Osteoblast (primary cell): ENCODE measurements around the gene PIGN. TPM values are rescaled to one million over a fixed set of nuclear protein-coding genes. Genes with fewer than 3 reads are reported as not detected.
A peak's percentile ranks its signal among the peaks of the same experiment; 100 is the strongest.

ENCODE experiments used
- DNase-seq: peaks from one replicate; pipeline ENCODE4 v3.0.0; 2011; ENCODE audit warnings: low spot score, mixed read lengths; ENCODE audit not compliant: insufficient read length; ENCODE audit errors: missing footprints
- H2AFZ ChIP-seq: 2 replicates; pipeline ENCODE4 v1.6.0; 2011; ENCODE audit warnings: mild to moderate bottlenecking, low read length
- H3K27ac ChIP-seq: 2 replicates; pipeline ENCODE4 v1.5.1; 2011; ENCODE audit warnings: mild to moderate bottlenecking, low read depth, low read length, moderate library complexity
- H3K27me3 ChIP-seq: 2 replicates; pipeline ENCODE4 v1.6.0; 2012; ENCODE audit warnings: mild to moderate bottlenecking, control low read depth, inconsistent platforms, low read length, moderate library complexity; ENCODE audit not compliant: insufficient read depth
- H3K36me3 ChIP-seq: 2 replicates; pipeline ENCODE4 v1.5.1; 2011; ENCODE audit warnings: mild to moderate bottlenecking, low read length, control low read depth, moderate library complexity; ENCODE audit not compliant: insufficient read depth
- H3K4me1 ChIP-seq: 2 replicates; pipeline ENCODE4 v1.5.1; 2011; ENCODE audit warnings: mild to moderate bottlenecking, low read length, control low read depth, moderate library complexity; ENCODE audit not compliant: insufficient read depth
- H3K4me2 ChIP-seq: 2 replicates; pipeline ENCODE4 v1.6.0; 2011; ENCODE audit warnings: mild to moderate bottlenecking, low read length; ENCODE audit not compliant: insufficient read depth
- H3K4me3 ChIP-seq: fragments of 200-600 bp; sonication (generic); 3 replicates; pipeline ENCODE4 v1.5.1; 2012; ENCODE audit warnings: mild to moderate bottlenecking, low read length, inconsistent platforms; ENCODE audit not compliant: insufficient read depth
- H3K79me2 ChIP-seq: 2 replicates; pipeline ENCODE4 v1.6.0; 2012; ENCODE audit warnings: mild to moderate bottlenecking, low read length, control low read depth, inconsistent platforms; ENCODE audit not compliant: insufficient read depth
- H3K9me3 ChIP-seq: 2 replicates; pipeline ENCODE4 v1.5.1; 2011; ENCODE audit warnings: low read depth, low read length, control low read depth
- H4K20me1 ChIP-seq: 2 replicates; pipeline ENCODE4 v1.6.0; 2012; ENCODE audit warnings: mild to moderate bottlenecking, low read length, control low read depth; ENCODE audit not compliant: insufficient read depth
- total RNA-seq: library from RNA; depleted of rRNA; stranded (reverse); fragments of >200 nt; gene quantifications from 2 replicates; pipeline ENCODE4 v1.2.3, GENCODE V29; 2012
- TF ChIP-seq, protein P1 (sequence below): IDR thresholded peaks from 2 replicates; pipeline ENCODE4 v1.5.1; 2011; ENCODE audit warnings: mild to moderate bottlenecking, low read depth, low read length, moderate library complexity; ENCODE audit errors: extremely low read depth

PIGN gene
- total RNA-seq, 1 donor: 44.2 TPM

- DNase-seq: no peak
- Histone ChIP-seq H3K9me3 (no peaks in the 10 kb centered on the region), H3K36me3 (no peaks in the 10 kb centered on the region), H3K4me1 (peaks cover 41% of the 10 kb centered on the region), H2AFZ (no peak overlapping the region), H3K27ac (peak overlapping the region; percentile 89), H4K20me1 (no peaks in the 10 kb centered on the region), H3K4me2 (peak overlapping the region; percentile 67), H3K4me3 (no peak overlapping the region), H3K27me3 (no peaks in the 10 kb centered on the region), H3K79me2 (no peaks in the 10 kb centered on the region)
- TF ChIP-seq, protein P1, sequence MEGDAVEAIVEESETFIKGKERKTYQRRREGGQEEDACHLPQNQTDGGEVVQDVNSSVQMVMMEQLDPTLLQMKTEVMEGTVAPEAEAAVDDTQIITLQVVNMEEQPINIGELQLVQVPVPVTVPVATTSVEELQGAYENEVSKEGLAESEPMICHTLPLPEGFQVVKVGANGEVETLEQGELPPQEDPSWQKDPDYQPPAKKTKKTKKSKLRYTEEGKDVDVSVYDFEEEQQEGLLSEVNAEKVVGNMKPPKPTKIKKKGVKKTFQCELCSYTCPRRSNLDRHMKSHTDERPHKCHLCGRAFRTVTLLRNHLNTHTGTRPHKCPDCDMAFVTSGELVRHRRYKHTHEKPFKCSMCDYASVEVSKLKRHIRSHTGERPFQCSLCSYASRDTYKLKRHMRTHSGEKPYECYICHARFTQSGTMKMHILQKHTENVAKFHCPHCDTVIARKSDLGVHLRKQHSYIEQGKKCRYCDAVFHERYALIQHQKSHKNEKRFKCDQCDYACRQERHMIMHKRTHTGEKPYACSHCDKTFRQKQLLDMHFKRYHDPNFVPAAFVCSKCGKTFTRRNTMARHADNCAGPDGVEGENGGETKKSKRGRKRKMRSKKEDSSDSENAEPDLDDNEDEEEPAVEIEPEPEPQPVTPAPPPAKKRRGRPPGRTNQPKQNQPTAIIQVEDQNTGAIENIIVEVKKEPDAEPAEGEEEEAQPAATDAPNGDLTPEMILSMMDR: no peak
These were observed 193.0 kb downstream of the PIGN start for GRCh38 chr18:61993831-61994230.

DNA sequence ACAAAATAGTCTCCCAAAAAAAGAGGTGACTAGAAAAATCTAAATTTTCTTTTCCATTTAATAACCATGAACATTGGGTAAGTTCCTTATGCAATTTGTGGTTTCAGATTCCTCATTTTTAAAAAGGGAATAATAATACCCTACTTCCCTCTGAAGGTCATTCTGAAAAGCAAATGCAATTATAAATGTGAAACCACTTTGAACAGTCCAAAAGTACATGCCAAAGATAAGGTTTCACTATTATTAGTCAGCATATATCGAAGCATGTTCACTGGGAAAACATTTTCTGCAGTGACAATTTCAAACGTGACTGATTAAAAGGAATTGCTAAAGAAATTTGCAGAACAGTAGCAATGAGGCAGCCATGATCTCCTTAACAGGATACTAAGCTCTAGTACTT lies 193.9 kb downstream of the PIGN start:
- H3K4me3 ChIP-seq: no peak overlapping the region
- H3K27me3 ChIP-seq: no peaks in the 10 kb centered on the region
- no peak overlapping the region for H2AFZ ChIP-seq
- H3K4me2 ChIP-seq: peak overlapping the region; percentile 67
- H3K36me3 ChIP-seq: no peaks in the 10 kb centered on the region
- H3K9me3 ChIP-seq: no peaks in the 10 kb centered on the region
- no peaks in the 10 kb centered on the region for H3K79me2 ChIP-seq
- H3K4me1 ChIP-seq: peaks cover 32% of the 10 kb centered on the region
- H3K27ac ChIP-seq: peak overlapping the region; percentile 89
- no peaks in the 10 kb centered on the region for H4K20me1 ChIP-seq
- TF ChIP-seq, protein P1: no peak
- no peak for DNase-seq

GRCh38 chr18:61992285-61992684 lies 194.6 kb downstream of the PIGN start:
- Histone ChIP-seq H3K79me2 (no peaks in the 10 kb centered on the region), H3K4me2 (peak overlapping the region; percentile 67), H3K4me1 (peaks cover 32% of the 10 kb centered on the region), H3K36me3 (no peaks in the 10 kb centered on the region), H3K9me3 (no peaks in the 10 kb centered on the region), H2AFZ (peak overlapping the region; percentile 9), H3K27me3 (no peaks in the 10 kb centered on the region), H3K27ac (peak overlapping the region; percentile 89), H4K20me1 (no peaks in the 10 kb centered on the region), H3K4me3 (no peak overlapping the region)
- TF ChIP-seq, protein P1: no peak
- DNase-seq: peak; percentile 22

GRCh38 chr18:61991836-61992235 lies 195.0 kb downstream of the PIGN start:
- Histone ChIP-seq H3K36me3 (no peaks in the 10 kb centered on the region), H4K20me1 (no peaks in the 10 kb centered on the region), H3K27me3 (no peaks in the 10 kb centered on the region), H3K79me2 (no peaks in the 10 kb centered on the region), H3K27ac (peak overlapping the region; percentile 89), H3K9me3 (no peaks in the 10 kb centered on the region), H3K4me2 (peak overlapping the region; percentile 67), H3K4me1 (peaks cover 32% of the 10 kb centered on the region), H3K4me3 (no peak overlapping the region), H2AFZ (peak overlapping the region; percentile 9)
- TF ChIP-seq, protein P1: no peak
- DNase-seq: no peak
